Activated CD4-positive, alpha-beta T cell treated with anti-CD3 and anti-CD28 coated beads for 36 hours (primary cell): ENCODE results near the gene DLX5. TPM values are rescaled to one million over a fixed set of nuclear protein-coding genes. Genes with fewer than 3 reads are reported as not detected.
"Not testable (repeated sequence)": the region's sequence is repeated elsewhere in the genome, so short reads cannot be mapped to it uniquely, and the experiment has no call there.

Source experiments
- ATAC-seq: fragments of 200-7000 bp; cut with Tn5 transposase; one replicate; pipeline ENCODE4 v1.10.0; 2021; ENCODE audit warnings: mild to moderate bottlenecking, moderate library complexity
- CTCF ChIA-PET: fragments of 350-600 bp; sonication (Branson Sonifier 250); formaldehyde crosslinking; loops from one replicate; lab custom pipeline; 2021; ENCODE audit warnings: antibody characterized with exemption; lab: Charles Lee
- POLR2A ChIA-PET: fragments of 350-600 bp; sonication (Branson Sonifier 250); formaldehyde crosslinking; loops from one replicate; lab custom pipeline; 2021; ENCODE audit warnings: antibody characterized with exemption, inconsistent platforms; lab: Charles Lee
- DNase-seq: peaks from one replicate; pipeline ENCODE4 v3.0.0-alpha.2; 2020
- H3K27ac Mint-ChIP-seq: one replicate; pipeline ENCODE4 v1.8.0; 2021; ENCODE audit warnings: mixed read lengths
- H3K27me3 Mint-ChIP-seq: one replicate; pipeline ENCODE4 v1.8.0; 2021; ENCODE audit warnings: mixed read lengths
- H3K36me3 Mint-ChIP-seq: one replicate; pipeline ENCODE4 v1.8.0; 2021; ENCODE audit warnings: low read depth, mixed read lengths
- H3K4me1 Mint-ChIP-seq: one replicate; pipeline ENCODE4 v1.8.0; 2021; ENCODE audit warnings: mixed read lengths
- H3K4me3 Mint-ChIP-seq: one replicate; pipeline ENCODE4 v1.8.0; 2021; ENCODE audit warnings: mild to moderate bottlenecking, moderate library complexity, mixed read lengths
- H3K9me3 Mint-ChIP-seq: one replicate; pipeline ENCODE4 v1.8.0; 2021; ENCODE audit warnings: low read depth, mixed read lengths
- intact Hi-C, 2 experiments: fragments of 100-400 bp; cut with DNase I in 1 of 2; cut with micrococcal nuclease in 1 of 2; formaldehyde crosslinking; loops; one replicate each; pipeline versions ENCODE4 v1.14.2 to v1.15.1; 2022 to 2024; cut with DNase I, micrococcal nuclease
- total RNA-seq, 2 experiments: library from RNA; stranded (reverse); gene quantifications; one replicate each; pipeline ENCODE4 v1.2.3, GENCODE V29; 2021

DLX5 gene
- total RNA-seq, result not detected

- ATAC-seq (peak; percentile 42), DNase-seq (peak; percentile 58)
- ChIA-PET POLR2A (no interaction called here), CTCF (interaction anchor here (1.2 kb wide), 1 partner anchor 10 kb away, joined by 3 read pairs; no protein-coding TSS in a partner anchor)
- Mint-ChIP-seq H3K9me3 (no peaks in the 10 kb centered on the region), H3K4me1 (peaks cover 50% of the 10 kb centered on the region), H3K27ac (no peak within 1 kb of the TSS), H3K4me3 (no peak within 1 kb of the TSS), H3K36me3 (no peaks in the 10 kb centered on the region), H3K27me3 (peaks cover 77% of the 10 kb centered on the region)
- intact Hi-C loops, result loop anchor here (2.0 to 10.0 kb wide), 4 partner anchors 22 to 710 kb away; partner anchors contain the start of gene TAC1 (in 1 of the 2)
Observed at GRCh38 chr7:97024209-97025129, at the start of gene DLX5. Gene DLX5 (minus strand): TSS chr7:97024831. CDS start chr7:97024623, 208 bp downstream.

DNA sequence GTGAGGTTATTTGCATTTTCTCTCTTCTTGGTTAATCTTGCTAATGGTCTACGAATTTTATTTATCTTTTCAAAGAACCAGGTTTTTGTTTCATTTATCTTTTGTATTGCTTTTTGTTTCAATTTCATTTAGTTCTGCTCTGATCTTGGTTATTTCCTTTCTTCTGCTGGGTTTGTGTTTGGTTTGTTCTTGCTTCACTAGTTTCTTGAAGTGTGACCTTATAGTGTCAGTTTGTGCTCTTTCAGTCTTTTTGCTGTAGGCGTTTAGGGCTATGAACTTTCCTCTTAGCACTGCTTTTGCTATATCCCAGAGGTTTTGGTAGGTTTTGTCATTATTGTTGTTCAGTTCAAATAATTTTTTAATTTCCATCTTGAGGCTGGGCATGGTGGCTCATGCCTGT is 47.4 kb upstream of the DLX5 start:
- H3K4me3 Mint-ChIP-seq, DNase-seq, H3K9me3 Mint-ChIP-seq, H3K36me3 Mint-ChIP-seq, H3K27ac Mint-ChIP-seq, intact Hi-C loops, ATAC-seq, POLR2A ChIA-PET, H3K4me1 Mint-ChIP-seq, CTCF ChIA-PET: not testable (repeated sequence)
- peaks cover 24% of the 10 kb centered on the region for H3K27me3 Mint-ChIP-seq

DNA sequence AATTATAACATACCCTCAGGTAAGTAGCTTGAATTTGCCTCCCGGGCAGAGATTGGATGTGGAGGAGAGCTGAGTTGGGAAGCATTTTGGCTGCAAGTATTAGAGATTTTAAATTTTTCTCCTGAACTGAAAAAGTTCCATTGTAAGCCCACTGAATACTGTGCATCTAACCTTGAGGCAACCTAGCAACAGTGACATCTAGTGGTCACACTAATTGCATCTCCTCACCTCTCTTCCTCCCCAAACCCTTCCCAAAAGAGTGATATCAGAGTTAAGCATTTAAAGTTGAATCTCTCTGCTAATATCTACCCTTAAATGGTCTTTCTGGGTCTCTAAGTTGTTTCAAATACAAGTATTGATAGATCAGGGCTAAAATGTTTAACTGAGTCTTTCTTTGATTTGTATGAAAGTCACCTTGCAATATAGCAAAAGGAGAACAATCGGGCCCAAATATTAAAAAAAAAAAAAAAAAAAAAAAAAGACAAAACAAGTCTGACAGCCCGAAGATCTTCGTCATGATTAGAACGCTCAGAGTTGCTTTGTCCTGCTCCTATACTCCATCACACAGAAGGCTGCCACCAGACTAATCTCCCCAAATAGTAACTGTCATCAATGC is 40.4 kb upstream of the DLX5 start:
- ATAC-seq, result no peak
- Mint-ChIP-seq H3K36me3 (no peaks in the 10 kb centered on the region), H3K27me3 (peaks cover 8% of the 10 kb centered on the region), H3K4me1 (no peaks in the 10 kb centered on the region), H3K27ac (no peak overlapping the region), H3K9me3 (no peaks in the 10 kb centered on the region), H3K4me3 (no peak overlapping the region)
- peak; percentile 5 for DNase-seq
- ChIA-PET CTCF (interaction anchor here (0.6 to 2.5 kb wide), 9 partner anchors 9 to 1151 kb away, joined by 3 to 14 read pairs (median 3); no protein-coding TSS in a partner anchor), POLR2A (no interaction called here)
- intact Hi-C loops, result loop anchor here (1.0 to 2.0 kb wide), 3 partner anchors 990 to 1149 kb away; no protein-coding TSS in a partner anchor

DNA sequence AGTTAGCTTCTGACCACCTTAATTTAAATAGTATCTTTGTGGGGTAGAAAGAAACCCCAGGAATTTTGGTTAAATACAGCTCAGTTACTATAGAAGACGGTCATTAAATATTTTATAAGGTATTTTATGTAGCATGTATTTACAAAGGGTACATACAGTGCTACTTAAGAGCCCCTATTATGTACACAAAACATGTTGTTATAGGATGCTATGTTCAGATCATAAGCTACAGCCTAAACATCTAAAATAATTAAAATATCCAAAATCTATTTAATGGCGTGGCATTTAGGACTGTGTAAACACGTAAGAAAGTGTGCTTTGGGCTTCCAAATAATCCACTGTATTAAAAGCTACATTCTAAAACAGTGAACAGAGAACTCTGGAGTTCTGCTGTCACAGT is 39.4 kb upstream of the DLX5 start:
- H3K36me3 Mint-ChIP-seq, result no peaks in the 10 kb centered on the region
- POLR2A ChIA-PET, result no interaction called here
- DNase-seq (no peak), ATAC-seq (no peak)
- no peak overlapping the region for H3K4me3 Mint-ChIP-seq
- intact Hi-C loops, result loop anchor here in 1 of 2 experiments (2.0 kb wide), 1 partner anchor 1147 kb away; no protein-coding TSS in a partner anchor
- H3K9me3 Mint-ChIP-seq, result peaks cover 5% of the 10 kb centered on the region
- CTCF ChIA-PET, result interaction anchor here (0.6 to 2.5 kb wide), 8 partner anchors 10 to 1738 kb away, joined by 3 to 14 read pairs (median 3); no protein-coding TSS in a partner anchor
- H3K27me3 Mint-ChIP-seq, result peaks cover 15% of the 10 kb centered on the region
- H3K4me1 Mint-ChIP-seq, result no peaks in the 10 kb centered on the region
- no peak overlapping the region for H3K27ac Mint-ChIP-seq

GRCh38 chr7:97043281-97043680 is 18.6 kb upstream of the DLX5 start:
- H3K36me3 Mint-ChIP-seq, result no peaks in the 10 kb centered on the region
- H3K9me3 Mint-ChIP-seq, result no peaks in the 10 kb centered on the region
- no peak for DNase-seq
- H3K27ac Mint-ChIP-seq, result no peak overlapping the region
- no peak overlapping the region for H3K4me3 Mint-ChIP-seq
- H3K4me1 Mint-ChIP-seq, result no peaks in the 10 kb centered on the region
- POLR2A ChIA-PET, result no interaction called here
- H3K27me3 Mint-ChIP-seq, result peaks cover 37% of the 10 kb centered on the region
- ATAC-seq, result no peak
- CTCF ChIA-PET, result no interaction called here
- intact Hi-C loops, result no loop called here

- Mint-ChIP-seq H3K4me1 (no peaks in the 10 kb centered on the region), H3K9me3 (no peaks in the 10 kb centered on the region), H3K27me3 (peaks cover 44% of the 10 kb centered on the region), H3K36me3 (no peaks in the 10 kb centered on the region), H3K4me3 (no peak overlapping the region), H3K27ac (no peak overlapping the region)
- ATAC-seq (no peak), DNase-seq (no peak)
- CTCF ChIA-PET, result interaction anchor here (1.3 kb wide), 1 partner anchor 12 kb away, joined by 5 read pairs; no protein-coding TSS in a partner anchor
- POLR2A ChIA-PET, result no interaction called here
- intact Hi-C loops, result no loop called here
Observed at GRCh38 chr7:97039374-97040065, 14.9 kb upstream of the DLX5 start.

DNA sequence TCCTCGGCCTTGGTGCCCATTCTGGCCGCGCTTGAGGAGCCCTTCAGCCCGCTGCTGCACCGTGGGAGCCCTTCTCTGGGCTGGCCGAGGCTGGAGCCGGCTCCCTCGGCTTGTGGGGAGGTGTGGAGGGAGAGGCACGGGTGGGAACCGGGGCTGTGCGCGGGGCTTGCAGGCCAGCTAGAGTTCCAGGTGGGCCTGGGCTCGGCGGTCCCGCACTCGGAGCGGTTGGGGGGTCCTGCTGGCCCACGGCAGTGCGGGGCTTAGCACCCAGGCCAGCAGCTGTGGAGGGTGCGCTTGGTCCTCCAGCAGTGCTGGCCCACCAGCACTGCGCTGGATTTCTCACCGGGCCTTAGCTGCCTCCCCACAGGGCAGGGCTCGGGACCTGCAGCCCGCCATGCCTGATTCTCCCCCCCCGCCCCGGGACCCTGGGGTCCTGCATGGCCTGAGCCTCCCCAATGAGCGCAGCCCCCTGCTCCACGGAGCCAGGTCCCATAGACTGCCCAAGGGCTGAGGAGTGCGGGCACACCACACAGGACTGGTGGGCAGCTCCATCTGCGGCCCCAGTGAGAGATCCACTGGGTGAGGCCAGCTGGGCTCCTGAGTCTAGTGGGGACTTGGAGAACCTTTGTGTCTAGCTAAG is 9.7 kb upstream of the DLX5 start:
- H3K4me1 Mint-ChIP-seq, H3K9me3 Mint-ChIP-seq, intact Hi-C loops, H3K27ac Mint-ChIP-seq, POLR2A ChIA-PET, H3K4me3 Mint-ChIP-seq, H3K36me3 Mint-ChIP-seq, DNase-seq, ATAC-seq, CTCF ChIA-PET: not testable (repeated sequence)
- H3K27me3 Mint-ChIP-seq, result peaks cover 24% of the 10 kb centered on the region

DNA sequence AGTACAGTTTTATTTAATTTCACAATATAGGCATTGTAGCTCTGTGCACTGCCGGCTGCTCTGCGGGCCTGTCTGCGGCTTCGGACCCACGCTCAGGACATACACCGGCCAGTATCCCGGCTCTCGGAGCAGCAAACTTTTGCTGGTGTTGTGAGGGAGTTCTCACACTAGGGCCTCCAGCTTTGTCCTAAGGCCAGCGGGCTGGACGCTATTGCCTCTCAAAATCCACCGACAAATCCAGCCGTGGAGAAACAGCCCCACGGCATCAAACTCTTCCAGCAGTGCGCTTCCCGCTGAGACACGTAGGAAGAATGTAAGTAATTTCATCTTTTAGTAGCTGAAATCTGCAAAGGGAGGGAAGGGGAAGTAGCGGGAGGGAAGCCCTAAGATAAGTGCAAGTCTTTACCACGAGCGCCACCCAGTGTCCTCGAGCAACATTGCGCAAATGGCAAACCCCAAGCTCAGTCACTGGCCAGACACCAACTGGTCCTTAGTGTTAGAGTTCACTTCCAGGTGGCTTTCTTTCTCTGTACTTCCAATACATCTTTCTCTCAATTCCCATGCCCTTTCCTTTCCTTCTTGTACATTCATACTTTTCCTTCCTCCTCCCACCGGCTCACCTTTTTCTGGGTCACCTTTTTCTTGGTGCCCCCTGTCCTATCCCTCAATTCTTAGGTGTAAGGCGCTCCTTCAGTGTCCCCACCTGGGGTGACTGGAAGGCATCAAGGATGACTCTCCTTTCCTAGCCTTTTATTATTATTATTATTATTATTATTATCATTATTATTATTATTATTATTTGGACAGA is 3.0 kb upstream of the DLX5 start:
- ATAC-seq (peak; percentile 82), DNase-seq (peak; percentile 83)
- intact Hi-C loops, result loop anchor here (1.0 to 10.0 kb wide), 7 partner anchors 21 to 1111 kb away; partner anchors contain the start of gene TAC1 (in 1 of the 2)
- CTCF ChIA-PET, result interaction anchor here (0.6 to 3.9 kb wide), 30 partner anchors 11 to 1111 kb away, joined by 3 to 45 read pairs (median 4); no protein-coding TSS in a partner anchor
- Mint-ChIP-seq H3K4me1 (peaks cover 36% of the 10 kb centered on the region), H3K9me3 (no peaks in the 10 kb centered on the region), H3K27ac (no peak overlapping the region), H3K4me3 (peak overlapping the region; percentile 49), H3K36me3 (no peaks in the 10 kb centered on the region), H3K27me3 (peaks cover 60% of the 10 kb centered on the region)
- POLR2A ChIA-PET, result interaction anchor here (0.6 kb wide), 1 partner anchor 842 kb away, joined by 10 read pairs; no protein-coding TSS in a partner anchor

- Mint-ChIP-seq H3K36me3 (no peaks in the 10 kb centered on the region), H3K9me3 (no peaks in the 10 kb centered on the region), H3K27ac (no peak overlapping the region), H3K27me3 (peaks cover 67% of the 10 kb centered on the region), H3K4me1 (peaks cover 44% of the 10 kb centered on the region), H3K4me3 (peak overlapping the region; percentile 49)
- ChIA-PET POLR2A (interaction anchor here (0.6 kb wide), 1 partner anchor 11 kb away, joined by 3 read pairs; no protein-coding TSS in a partner anchor), CTCF (interaction anchor here (0.6 to 3.9 kb wide), 29 partner anchors 10 to 1110 kb away, joined by 3 to 45 read pairs (median 4); no protein-coding TSS in a partner anchor)
- no peak for DNase-seq
- no peak for ATAC-seq
- intact Hi-C loops, result loop anchor here (1.0 to 10.0 kb wide), 8 partner anchors 14 to 1111 kb away; partner anchors contain the start of gene TAC1 (in 1 of the 2)
Observed at GRCh38 chr7:97026715-97027426, 2.2 kb upstream of the DLX5 start.
